ENCODE measurements around the gene KIAA0319L. TPM values are rescaled to one million over a fixed set of nuclear protein-coding genes. Genes with fewer than 3 reads are reported as not detected.
"Not testable (repeated sequence)": the region's sequence is repeated elsewhere in the genome, so short reads cannot be mapped to it uniquely, and the experiment has no call there.

The KIAA0319L gene
- total and polyA plus RNA-seq, 2 donors (not counting 3 experiments of a cell fraction or from before 2014, with no cell fraction given) = 31.4 to 43.4 TPM

- intact Hi-C loops (cut with micrococcal nuclease) (no loop called here), dilution Hi-C loops (cut with MboI; ENCODE audit: extremely low pct_ligation_motif_present, low sequenced_read_pairs) (no loop called here)
- ChIA-PET POLR2A (no interaction called here), CTCF (interaction anchor here (1.0 kb wide), 1 partner anchor 16 kb away, joined by 4 read pairs; no protein-coding TSS in a partner anchor)
- H3K36me3 ChIP-seq (ENCODE audit: control insufficient read depth in 2 of 2, extremely low read depth in 1 of 2, insufficient read depth in 2 of 2, low read length in 2 of 2) = no peaks in the 10 kb centered on the region
- H3K9me3 ChIP-seq (replicated peaks; ENCODE audit: control insufficient read depth, insufficient read depth, low read length) = no peaks in the 10 kb centered on the region
- H3K9me1 ChIP-seq (replicated peaks; ENCODE audit: control insufficient read depth, extremely low read depth, insufficient read depth, low read length) = no peaks in the 10 kb centered on the region
- H3K4me1 ChIP-seq (ENCODE audit: control insufficient read depth, extremely low read depth, insufficient read depth, low read length) = no peaks in the 10 kb centered on the region
- no peak for FAIRE-seq
- no peaks in the 10 kb centered on the region for H3K27me3 ChIP-seq (ENCODE audit: control insufficient read depth in 2 of 2, insufficient read depth in 2 of 2, low read length in 2 of 2)
- H3K4me2 ChIP-seq (ENCODE audit: insufficient read depth, low read length) = no peak overlapping the region
- no peak overlapping the region for H2AFZ ChIP-seq (ENCODE audit: low read depth, low read length)
- H4K20me1 ChIP-seq (replicated peaks; ENCODE audit: control insufficient read depth, extremely low read depth, insufficient read depth, low read length) = no peaks in the 10 kb centered on the region
- no peak for TF ChIP-seq FOS (IDR thresholded peaks at IDR 0.05; ENCODE audit: borderline replicate concordance, insufficient read depth, low read length)
- DNase-seq (ENCODE audit: low read depth, low spot score) = no peak
- H3K4me3 ChIP-seq (replicated peaks in 1 of 3; ENCODE audit: insufficient read depth in 1 of 3, low read depth in 1 of 3, low read length in 3 of 3) = no peak overlapping the region
- H3K27ac ChIP-seq (ENCODE audit: insufficient read depth, low read depth, low read length) = no peak overlapping the region
- no TSS peak for BruUV-seq (replicated peaks)
- H3K79me2 ChIP-seq (ENCODE audit: control insufficient read depth, insufficient read depth, low read length) = no peaks in the 10 kb centered on the region
- no peak overlapping the region for H3K9ac ChIP-seq (replicated peaks; ENCODE audit: extremely low read depth, insufficient read depth, low read length)
These were observed 30.5 kb upstream of the KIAA0319L start for GRCh38 chr1:35587736-35588135.

DNA sequence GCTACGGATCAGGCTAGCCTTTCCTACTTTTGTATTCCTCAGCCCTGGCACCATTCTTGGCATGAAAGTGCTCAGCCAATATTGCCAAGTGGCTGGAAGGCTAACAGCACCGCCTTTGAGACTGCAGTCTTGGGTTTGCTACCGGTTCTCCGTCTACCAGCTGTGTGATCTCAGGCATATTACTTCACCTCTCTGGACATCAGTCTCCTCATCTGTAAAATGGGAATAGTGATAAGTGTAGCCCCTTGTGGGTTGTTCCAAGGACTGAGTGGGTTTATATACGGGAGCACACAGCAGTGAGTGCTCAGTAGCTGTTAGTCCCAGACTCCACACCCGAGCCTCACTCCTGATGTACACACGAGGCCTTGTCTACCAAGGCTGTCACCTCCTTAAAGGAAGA, 29.6 kb upstream of the KIAA0319L start:
- intact Hi-C loops (cut with micrococcal nuclease) (no loop called here), dilution Hi-C loops (cut with MboI; ENCODE audit: extremely low pct_ligation_motif_present, low sequenced_read_pairs) (no loop called here)
- Histone ChIP-seq H3K9me3 (replicated peaks; ENCODE audit: control insufficient read depth, insufficient read depth, low read length) (no peaks in the 10 kb centered on the region), H3K4me2 (ENCODE audit: insufficient read depth, low read length) (no peak overlapping the region), H3K9me1 (replicated peaks; ENCODE audit: control insufficient read depth, extremely low read depth, insufficient read depth, low read length) (no peaks in the 10 kb centered on the region), H3K4me1 (ENCODE audit: control insufficient read depth, extremely low read depth, insufficient read depth, low read length) (no peaks in the 10 kb centered on the region), H4K20me1 (replicated peaks; ENCODE audit: control insufficient read depth, extremely low read depth, insufficient read depth, low read length) (no peaks in the 10 kb centered on the region), H3K36me3 (ENCODE audit: control insufficient read depth in 2 of 2, extremely low read depth in 1 of 2, insufficient read depth in 2 of 2, low read length in 2 of 2) (no peaks in the 10 kb centered on the region), H3K27ac (ENCODE audit: insufficient read depth, low read depth, low read length) (no peak overlapping the region), H3K4me3 (replicated peaks in 1 of 3; ENCODE audit: insufficient read depth in 1 of 3, low read depth in 1 of 3, low read length in 3 of 3) (no peak overlapping the region), H3K79me2 (ENCODE audit: control insufficient read depth, insufficient read depth, low read length) (no peaks in the 10 kb centered on the region), H3K9ac (replicated peaks; ENCODE audit: extremely low read depth, insufficient read depth, low read length) (no peak overlapping the region), H2AFZ (ENCODE audit: low read depth, low read length) (no peak overlapping the region), H3K27me3 (ENCODE audit: control insufficient read depth in 2 of 2, insufficient read depth in 2 of 2, low read length in 2 of 2) (no peaks in the 10 kb centered on the region)
- no TSS peak for BruUV-seq (replicated peaks)
- ChIA-PET CTCF (interaction anchor here (1.0 kb wide), 2 partner anchors 9 to 17 kb away, joined by 3 to 4 read pairs; no protein-coding TSS in a partner anchor), POLR2A (no interaction called here)
- FAIRE-seq (no peak), DNase-seq (ENCODE audit: low read depth, low spot score) (no peak)
- TF ChIP-seq MYC (IDR thresholded peaks at IDR 0.05; ENCODE audit: low read depth, low read length) = no peak
- TF ChIP-seq FOS (IDR thresholded peaks at IDR 0.05; ENCODE audit: borderline replicate concordance, insufficient read depth, low read length) = no peak
- TF ChIP-seq EZH2 (IDR thresholded peaks at IDR 0.05; ENCODE audit: borderline replicate concordance, low read depth, low read length, severe bottlenecking) = no peak
- no peak for TF ChIP-seq GATA2 (IDR thresholded peaks at IDR 0.05; ENCODE audit: insufficient read depth, insufficient read length, low read depth, low read length)
- TF ChIP-seq CTCF (IDR thresholded peaks at IDR 0.05; ENCODE audit: extremely low read depth in 1 of 2, insufficient read depth in 1 of 2, low read depth in 1 of 2, low read length in 2 of 2) = no peak
- no peak for TF ChIP-seq POLR2A (IDR thresholded peaks at IDR 0.05; ENCODE audit: low read depth, low read length)
- TF ChIP-seq MAX (IDR thresholded peaks at IDR 0.05; ENCODE audit: insufficient read depth, insufficient read length) = no peak
- TF ChIP-seq JUN (IDR thresholded peaks at IDR 0.05; ENCODE audit: borderline replicate concordance, insufficient read depth, insufficient read length, low read depth) = no peak

GRCh38 chr1:35585805-35586204, 28.6 kb upstream of the KIAA0319L start:
- H4K20me1 ChIP-seq (replicated peaks; ENCODE audit: control insufficient read depth, extremely low read depth, insufficient read depth, low read length); FAIRE-seq; BruUV-seq (replicated peaks); POLR2A ChIA-PET; H3K9me1 ChIP-seq (replicated peaks; ENCODE audit: control insufficient read depth, extremely low read depth, insufficient read depth, low read length); H3K9me3 ChIP-seq (replicated peaks; ENCODE audit: control insufficient read depth, insufficient read depth, low read length); H3K4me1 ChIP-seq (ENCODE audit: control insufficient read depth, extremely low read depth, insufficient read depth, low read length); H3K9ac ChIP-seq (replicated peaks; ENCODE audit: extremely low read depth, insufficient read depth, low read length); dilution Hi-C loops (cut with MboI; ENCODE audit: extremely low pct_ligation_motif_present, low sequenced_read_pairs); H3K27me3 ChIP-seq (ENCODE audit: control insufficient read depth in 2 of 2, insufficient read depth in 2 of 2, low read length in 2 of 2); H3K36me3 ChIP-seq (ENCODE audit: control insufficient read depth in 2 of 2, extremely low read depth in 1 of 2, insufficient read depth in 2 of 2, low read length in 2 of 2); intact Hi-C loops (cut with micrococcal nuclease); H3K4me2 ChIP-seq (ENCODE audit: insufficient read depth, low read length); DNase-seq (ENCODE audit: low read depth, low spot score); H3K4me3 ChIP-seq (replicated peaks in 1 of 3; ENCODE audit: insufficient read depth in 1 of 3, low read depth in 1 of 3, low read length in 3 of 3); H2AFZ ChIP-seq (ENCODE audit: low read depth, low read length); H3K27ac ChIP-seq (ENCODE audit: insufficient read depth, low read depth, low read length); H3K79me2 ChIP-seq (ENCODE audit: control insufficient read depth, insufficient read depth, low read length): not testable (repeated sequence)
- CTCF ChIA-PET = interaction anchor here (1.0 to 2.1 kb wide), 2 partner anchors 8 to 21 kb away, joined by 3 to 6 read pairs; no protein-coding TSS in a partner anchor
